ENCODE results near the gene IRF9. TPM values are rescaled to one million over a fixed set of nuclear protein-coding genes. Genes with fewer than 3 reads are reported as not detected.

IRF9 gene
- total and polyA plus RNA-seq, 2 of the 13 experiments (the other 11 are each of a cell fraction or from before 2014, with no cell fraction given): 14.9 to 49.7 TPM

DNA sequence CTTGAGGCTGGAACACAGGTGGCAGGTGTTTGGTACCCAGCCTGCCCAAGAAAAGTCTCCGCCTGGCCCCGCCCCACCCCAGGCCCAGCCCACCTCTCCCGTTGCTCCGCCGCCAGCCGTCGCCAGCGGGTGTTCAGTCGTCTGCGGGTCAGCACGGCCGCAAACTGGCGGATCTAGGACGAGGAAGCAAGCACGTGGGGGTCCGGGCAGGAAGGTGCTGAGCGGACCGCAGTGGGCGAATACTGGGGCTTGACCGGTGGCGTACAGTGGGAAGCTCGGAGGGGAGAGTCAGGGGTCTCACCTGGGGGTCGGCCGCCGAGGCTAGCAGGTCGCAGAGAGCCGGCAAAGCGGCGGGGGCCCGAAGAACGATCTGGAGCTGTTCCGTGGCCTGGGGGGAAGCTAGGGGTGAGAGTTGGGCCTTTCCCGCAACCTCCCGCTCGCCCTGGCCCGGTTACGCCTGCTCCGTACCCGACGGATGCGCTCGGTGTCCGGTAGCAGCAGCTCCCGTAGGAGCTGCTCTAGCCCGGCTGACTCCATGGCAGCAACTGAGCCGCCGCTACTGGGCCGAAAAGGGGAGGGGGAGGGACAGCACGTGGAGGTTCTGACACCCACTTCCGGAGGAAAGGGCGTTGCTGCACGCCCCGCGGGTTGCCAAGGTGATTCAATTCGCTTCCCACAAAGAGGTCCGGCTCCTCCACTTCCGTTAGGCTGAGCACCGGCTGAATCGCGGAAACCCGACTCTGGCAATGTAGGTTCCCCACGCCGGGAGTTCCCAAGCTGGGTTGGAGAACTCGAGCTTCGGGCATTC lies 27.4 kb downstream of the IRF9 start, which contains the start of gene IPO4 (continued):
- TF ChIP-seq, protein P1, sequence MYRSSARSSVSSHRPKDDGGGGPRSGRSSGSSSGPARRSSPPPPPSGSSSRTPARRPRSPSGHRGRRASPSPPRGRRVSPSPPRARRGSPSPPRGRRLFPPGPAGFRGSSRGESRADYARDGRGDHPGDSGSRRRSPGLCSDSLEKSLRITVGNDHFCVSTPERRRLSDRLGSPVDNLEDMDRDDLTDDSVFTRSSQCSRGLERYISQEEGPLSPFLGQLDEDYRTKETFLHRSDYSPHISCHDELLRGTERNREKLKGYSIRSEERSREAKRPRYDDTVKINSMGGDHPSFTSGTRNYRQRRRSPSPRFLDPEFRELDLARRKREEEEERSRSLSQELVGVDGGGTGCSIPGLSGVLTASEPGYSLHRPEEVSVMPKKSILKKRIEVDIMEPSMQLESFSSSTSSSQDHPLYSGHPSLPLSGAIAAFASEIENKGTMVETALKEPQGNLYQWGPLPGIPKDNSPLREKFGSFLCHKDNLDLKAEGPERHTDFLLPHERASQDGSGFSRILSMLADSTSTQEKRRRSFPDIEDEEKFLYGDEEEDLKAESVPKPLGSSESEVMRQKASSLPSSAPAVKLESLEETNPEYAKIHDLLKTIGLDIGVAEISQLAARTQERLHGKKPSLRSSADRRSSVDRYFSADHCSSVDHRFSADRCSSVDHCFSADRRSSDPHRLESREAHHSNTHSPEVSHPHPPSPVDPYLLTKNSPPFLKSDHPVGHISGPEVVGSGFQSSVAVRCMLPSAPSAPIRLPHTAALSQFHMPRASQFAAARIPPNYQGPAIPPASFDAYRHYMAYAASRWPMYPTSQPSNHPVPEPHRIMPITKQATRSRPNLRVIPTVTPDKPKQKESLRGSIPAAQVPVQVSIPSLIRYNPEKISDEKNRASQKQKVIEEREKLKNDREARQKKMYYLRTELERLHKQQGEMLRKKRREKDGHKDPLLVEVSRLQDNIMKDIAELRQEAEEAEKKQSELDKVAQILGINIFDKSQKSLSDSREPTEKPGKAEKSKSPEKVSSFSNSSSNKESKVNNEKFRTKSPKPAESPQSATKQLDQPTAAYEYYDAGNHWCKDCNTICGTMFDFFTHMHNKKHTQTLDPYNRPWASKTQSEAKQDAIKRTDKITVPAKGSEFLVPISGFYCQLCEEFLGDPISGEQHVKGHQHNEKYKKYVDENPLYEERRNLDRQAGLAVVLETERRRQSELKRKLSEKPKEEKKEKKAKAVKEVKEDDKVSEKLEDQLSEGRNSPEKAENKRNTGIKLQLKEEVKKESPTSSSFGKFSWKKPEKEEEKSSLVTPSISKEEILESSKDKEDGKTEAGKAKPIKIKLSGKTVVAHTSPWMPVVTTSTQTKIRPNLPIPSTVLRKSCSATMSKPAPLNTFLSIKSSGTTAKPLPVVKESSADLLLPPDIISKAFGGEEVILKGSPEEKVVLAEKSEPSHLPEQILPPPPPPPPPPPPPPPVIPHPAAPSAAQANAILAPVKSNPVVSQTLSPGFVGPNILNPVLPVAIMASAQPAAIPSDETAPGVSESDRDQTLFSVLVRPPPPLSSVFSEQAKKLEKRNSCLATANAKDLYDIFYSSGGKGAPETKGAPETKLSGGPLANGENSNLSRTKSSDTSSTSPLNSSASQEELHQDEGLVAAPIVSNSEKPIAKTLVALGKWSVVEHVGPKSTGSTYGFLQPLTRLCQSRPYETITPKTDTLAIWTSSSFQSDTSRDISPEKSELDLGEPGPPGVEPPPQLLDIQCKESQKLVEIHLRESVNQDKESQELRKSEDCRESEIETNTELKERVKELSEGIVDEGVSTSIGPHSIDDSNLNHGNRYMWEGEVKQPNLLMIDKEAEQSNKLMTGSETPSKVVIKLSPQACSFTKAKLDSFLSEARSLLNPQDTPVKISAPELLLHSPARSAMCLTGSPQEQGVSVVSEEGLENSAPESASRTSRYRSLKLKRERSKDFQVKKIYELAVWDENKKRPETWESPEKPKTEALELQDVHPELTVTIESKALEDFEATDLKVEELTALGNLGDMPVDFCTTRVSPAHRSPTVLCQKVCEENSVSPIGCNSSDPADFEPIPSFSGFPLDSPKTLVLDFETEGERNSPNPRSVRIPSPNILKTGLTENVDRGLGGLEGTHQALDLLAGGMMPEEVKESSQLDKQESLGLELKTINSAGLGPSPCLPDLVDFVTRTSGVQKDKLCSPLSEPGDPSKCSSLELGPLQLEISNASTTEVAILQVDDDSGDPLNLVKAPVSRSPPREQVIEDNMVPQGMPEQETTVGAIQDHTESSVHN (CRISPR knock-in tag; IDR thresholded peaks at IDR 0.05): peak; percentile 94
- TF ChIP-seq, protein P2, sequence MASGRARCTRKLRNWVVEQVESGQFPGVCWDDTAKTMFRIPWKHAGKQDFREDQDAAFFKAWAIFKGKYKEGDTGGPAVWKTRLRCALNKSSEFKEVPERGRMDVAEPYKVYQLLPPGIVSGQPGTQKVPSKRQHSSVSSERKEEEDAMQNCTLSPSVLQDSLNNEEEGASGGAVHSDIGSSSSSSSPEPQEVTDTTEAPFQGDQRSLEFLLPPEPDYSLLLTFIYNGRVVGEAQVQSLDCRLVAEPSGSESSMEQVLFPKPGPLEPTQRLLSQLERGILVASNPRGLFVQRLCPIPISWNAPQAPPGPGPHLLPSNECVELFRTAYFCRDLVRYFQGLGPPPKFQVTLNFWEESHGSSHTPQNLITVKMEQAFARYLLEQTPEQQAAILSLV (CRISPR knock-in tag; IDR thresholded peaks at IDR 0.05; ENCODE audit: borderline replicate concordance): peak; percentile 90
- TF ChIP-seq ZNF382 (CRISPR knock-in tag; IDR thresholded peaks at IDR 0.05; ENCODE audit: borderline replicate concordance): no peak
- no peak for TF ChIP-seq ZFP82 (CRISPR knock-in tag; IDR thresholded peaks at IDR 0.05; ENCODE audit: borderline replicate concordance)
- TF ChIP-seq PITX1 (CRISPR knock-in tag; IDR thresholded peaks at IDR 0.05): peak; percentile 93
- peak; percentile 94 for TF ChIP-seq NKX3-1 (CRISPR knock-in tag; IDR thresholded peaks at IDR 0.05)
- TF ChIP-seq, protein P3, sequence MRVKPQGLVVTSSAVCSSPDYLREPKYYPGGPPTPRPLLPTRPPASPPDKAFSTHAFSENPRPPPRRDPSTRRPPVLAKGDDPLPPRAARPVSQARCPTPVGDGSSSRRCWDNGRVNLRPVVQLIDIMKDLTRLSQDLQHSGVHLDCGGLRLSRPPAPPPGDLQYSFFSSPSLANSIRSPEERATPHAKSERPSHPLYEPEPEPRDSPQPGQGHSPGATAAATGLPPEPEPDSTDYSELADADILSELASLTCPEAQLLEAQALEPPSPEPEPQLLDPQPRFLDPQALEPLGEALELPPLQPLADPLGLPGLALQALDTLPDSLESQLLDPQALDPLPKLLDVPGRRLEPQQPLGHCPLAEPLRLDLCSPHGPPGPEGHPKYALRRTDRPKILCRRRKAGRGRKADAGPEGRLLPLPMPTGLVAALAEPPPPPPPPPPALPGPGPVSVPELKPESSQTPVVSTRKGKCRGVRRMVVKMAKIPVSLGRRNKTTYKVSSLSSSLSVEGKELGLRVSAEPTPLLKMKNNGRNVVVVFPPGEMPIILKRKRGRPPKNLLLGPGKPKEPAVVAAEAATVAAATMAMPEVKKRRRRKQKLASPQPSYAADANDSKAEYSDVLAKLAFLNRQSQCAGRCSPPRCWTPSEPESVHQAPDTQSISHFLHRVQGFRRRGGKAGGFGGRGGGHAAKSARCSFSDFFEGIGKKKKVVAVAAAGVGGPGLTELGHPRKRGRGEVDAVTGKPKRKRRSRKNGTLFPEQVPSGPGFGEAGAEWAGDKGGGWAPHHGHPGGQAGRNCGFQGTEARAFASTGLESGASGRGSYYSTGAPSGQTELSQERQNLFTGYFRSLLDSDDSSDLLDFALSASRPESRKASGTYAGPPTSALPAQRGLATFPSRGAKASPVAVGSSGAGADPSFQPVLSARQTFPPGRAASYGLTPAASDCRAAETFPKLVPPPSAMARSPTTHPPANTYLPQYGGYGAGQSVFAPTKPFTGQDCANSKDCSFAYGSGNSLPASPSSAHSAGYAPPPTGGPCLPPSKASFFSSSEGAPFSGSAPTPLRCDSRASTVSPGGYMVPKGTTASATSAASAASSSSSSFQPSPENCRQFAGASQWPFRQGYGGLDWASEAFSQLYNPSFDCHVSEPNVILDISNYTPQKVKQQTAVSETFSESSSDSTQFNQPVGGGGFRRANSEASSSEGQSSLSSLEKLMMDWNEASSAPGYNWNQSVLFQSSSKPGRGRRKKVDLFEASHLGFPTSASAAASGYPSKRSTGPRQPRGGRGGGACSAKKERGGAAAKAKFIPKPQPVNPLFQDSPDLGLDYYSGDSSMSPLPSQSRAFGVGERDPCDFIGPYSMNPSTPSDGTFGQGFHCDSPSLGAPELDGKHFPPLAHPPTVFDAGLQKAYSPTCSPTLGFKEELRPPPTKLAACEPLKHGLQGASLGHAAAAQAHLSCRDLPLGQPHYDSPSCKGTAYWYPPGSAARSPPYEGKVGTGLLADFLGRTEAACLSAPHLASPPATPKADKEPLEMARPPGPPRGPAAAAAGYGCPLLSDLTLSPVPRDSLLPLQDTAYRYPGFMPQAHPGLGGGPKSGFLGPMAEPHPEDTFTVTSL (CRISPR knock-in tag; IDR thresholded peaks at IDR 0.05; ENCODE audit: borderline replicate concordance): no peak
- TF ChIP-seq, protein P4, sequence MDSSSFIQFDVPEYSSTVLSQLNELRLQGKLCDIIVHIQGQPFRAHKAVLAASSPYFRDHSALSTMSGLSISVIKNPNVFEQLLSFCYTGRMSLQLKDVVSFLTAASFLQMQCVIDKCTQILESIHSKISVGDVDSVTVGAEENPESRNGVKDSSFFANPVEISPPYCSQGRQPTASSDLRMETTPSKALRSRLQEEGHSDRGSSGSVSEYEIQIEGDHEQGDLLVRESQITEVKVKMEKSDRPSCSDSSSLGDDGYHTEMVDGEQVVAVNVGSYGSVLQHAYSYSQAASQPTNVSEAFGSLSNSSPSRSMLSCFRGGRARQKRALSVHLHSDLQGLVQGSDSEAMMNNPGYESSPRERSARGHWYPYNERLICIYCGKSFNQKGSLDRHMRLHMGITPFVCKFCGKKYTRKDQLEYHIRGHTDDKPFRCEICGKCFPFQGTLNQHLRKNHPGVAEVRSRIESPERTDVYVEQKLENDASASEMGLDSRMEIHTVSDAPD (CRISPR knock-in tag; IDR thresholded peaks at IDR 0.05): peak; percentile 98
- TF ChIP-seq ZNF3 (CRISPR knock-in tag; IDR thresholded peaks at IDR 0.05): 0 out of 2 replicates have a peak, but pooled peaks have one; percentile 77
- peak; percentile 95 for TF ChIP-seq ZNF343 (CRISPR knock-in tag; IDR thresholded peaks at IDR 0.05)
- TF ChIP-seq NCOA1 (CRISPR knock-in tag; IDR thresholded peaks at IDR 0.05): peak; percentile 96; the same call in 1 of the 2 replicates

Measured in HepG2 (cell line).